GM12878 (cell line): ENCODE results near the gene SPSB2. TPM values are rescaled to one million over a fixed set of nuclear protein-coding genes. Genes with fewer than 3 reads are reported as not detected.

Experiments used
- ATAC-seq: fragments of 200-7000 bp; cut with Tn5 transposase; 3 replicates; pipeline ENCODE4 v1.9.1; 2020; ENCODE audit warnings: mild to moderate bottlenecking, moderate library complexity
- BruUV-seq: library from RNA; stranded (reverse); fragments of 400-500 nt; replicated peaks from 2 replicates; lab custom pipeline; 2021; lab: Mats Ljungman, UMichigan
- CTCF ChIA-PET: fragments of 300-600 bp; sonication (Branson Sonifier 250); formaldehyde crosslinking; extraction: SDS; loops from one replicate; lab custom pipeline; 2021; ENCODE audit warnings: inconsistent platforms; lab: Yijun Ruan, JAX
- POLR2A ChIA-PET: fragments of 350-600 bp; formaldehyde crosslinking; extraction: SDS; loops from one replicate; lab custom pipeline; 2021; ENCODE audit warnings: inconsistent platforms; lab: Charles Lee
- RAD21 ChIA-PET: fragments of 300-600 bp; sonication (Branson Sonifier 250); formaldehyde crosslinking; loops from one replicate; lab custom pipeline; 2023; ENCODE audit warnings: antibody characterized with exemption; ENCODE audit not compliant: unreplicated experiment; lab: Charles Lee
- SMC1A ChIA-PET: fragments of 300-600 bp; sonication (Branson Sonifier 250); formaldehyde crosslinking; loops from one replicate; lab custom pipeline; 2023; ENCODE audit not compliant: unreplicated experiment, uncharacterized antibody; lab: Charles Lee
- DNase-seq: peaks from one replicate; pipeline ENCODE4 v3.0.0-alpha.2; 2011; ENCODE audit warnings: low read depth, low spot score
- FAIRE-seq: peaks from 3 replicates; lab custom pipeline; 2011; peaks lifted over from hg19 to GRCh38; lab: Jason Lieb, UNC
- H2AFZ ChIP-seq: 2 replicates; pipeline ENCODE4 v1.6.0; 2011; ENCODE audit warnings: low read depth, low read length, control low read depth; ENCODE audit not compliant: control insufficient read depth
- H3K27ac ChIP-seq: 2 replicates; pipeline ENCODE4 v1.5.1; 2011; ENCODE audit warnings: control low read depth; ENCODE audit not compliant: control insufficient read depth, insufficient read depth
- H3K27me3 ChIP-seq, 2 experiments: replicated peaks in 1 of 2; 2 replicates each; pipeline versions ENCODE4 v1.6.0 to v1.6.1; 2011; ENCODE audit warnings: low read length in 1 of 2; ENCODE audit not compliant: control insufficient read depth in 2 of 2, insufficient read depth in 2 of 2
- H3K36me3 ChIP-seq, 2 experiments: 2 replicates each; pipeline ENCODE4 v1.5.1; 2011; ENCODE audit warnings: low read length in 1 of 2; ENCODE audit not compliant: control insufficient read depth in 2 of 2, insufficient read depth in 2 of 2
- H3K4me1 ChIP-seq: 2 replicates; pipeline ENCODE4 v1.6.1; 2011; ENCODE audit warnings: mild to moderate bottlenecking, low read length, moderate library complexity, mixed read lengths; ENCODE audit not compliant: control insufficient read depth, insufficient read depth
- H3K4me2 ChIP-seq: 2 replicates; pipeline ENCODE4 v1.6.0; 2011; ENCODE audit warnings: control low read depth; ENCODE audit not compliant: control insufficient read depth, insufficient read depth
- H3K4me3 ChIP-seq: fragments of 200-600 bp; sonication (generic); 2 replicates; pipeline ENCODE4 v1.5.1; 2016
- H3K79me2 ChIP-seq: 2 replicates; pipeline ENCODE4 v1.6.0; 2011; ENCODE audit warnings: low read length; ENCODE audit not compliant: control insufficient read depth, insufficient read depth
- H3K9ac ChIP-seq: 2 replicates; pipeline ENCODE4 v1.8.0; 2011; ENCODE audit warnings: low read length, control low read depth, mixed read lengths; ENCODE audit not compliant: control insufficient read depth, insufficient read depth
- H3K9me3 ChIP-seq: replicated peaks from 3 replicates; pipeline ENCODE4 v1.5.1; 2011; ENCODE audit warnings: mild to moderate bottlenecking, low read length; ENCODE audit not compliant: control insufficient read depth, insufficient read depth
- H4K20me1 ChIP-seq: 2 replicates; pipeline ENCODE4 v1.6.0; 2011; ENCODE audit not compliant: control insufficient read depth, insufficient read depth
- EED ChIP-seq: sonication (generic); IDR thresholded peaks from 2 replicates; pipeline ENCODE4 v1.6.1; 2016; ENCODE audit warnings: antibody characterized with exemption, low read depth
- GABPA ChIP-seq: IDR thresholded peaks from 2 replicates; pipeline ENCODE4 v1.6.1; 2014; ENCODE audit warnings: antibody characterized with exemption, low read depth, mild to moderate bottlenecking, inconsistent platforms
- HSF1 ChIP-seq: fragments of 150-350 bp; IDR thresholded peaks from 2 replicates; pipeline ENCODE4 v1.6.1; 2014; ENCODE audit warnings: mild to moderate bottlenecking, low read depth, low read length
- MXI1 ChIP-seq: fragments of 150-350 bp; IDR thresholded peaks from 2 replicates; pipeline ENCODE4 v1.6.1; 2011; ENCODE audit warnings: low read depth, mild to moderate bottlenecking, inconsistent platforms, low read length, improper control_type of control experiment
- NFIC ChIP-seq: IDR thresholded peaks from 2 replicates; pipeline ENCODE4 v1.6.1; 2012; ENCODE audit warnings: low read depth, mild to moderate bottlenecking, inconsistent platforms, low read length, moderate library complexity
- POLR2A ChIP-seq: IDR thresholded peaks from 2 replicates; pipeline ENCODE4 v1.6.1; 2011; ENCODE audit warnings: low read depth, mild to moderate bottlenecking, low read length
- POU2F2 ChIP-seq: IDR thresholded peaks from 3 replicates; pipeline ENCODE4 v1.6.1; 2011; ENCODE audit warnings: low read depth, mild to moderate bottlenecking, low read length, borderline replicate concordance
- SMC3 ChIP-seq: IDR thresholded peaks from 2 replicates; pipeline ENCODE4 v1.6.1; 2011; ENCODE audit warnings: low read length, improper control_type of control experiment, borderline replicate concordance
- SP1 ChIP-seq: IDR thresholded peaks from one replicate; pipeline ENCODE4 v1.6.1; 2011; ENCODE audit warnings: low read depth, low read length
- SREBF1 ChIP-seq: IDR thresholded peaks from 2 replicates; pipeline ENCODE4 v1.6.1; 2012; ENCODE audit warnings: mild to moderate bottlenecking, low read length
- SUZ12 ChIP-seq: fragments of 200-600 bp; sonication (generic); IDR thresholded peaks from one replicate; pipeline ENCODE4 v1.6.1; 2018; ENCODE audit warnings: antibody characterized with exemption, mild to moderate bottlenecking; ENCODE audit not compliant: unreplicated experiment
- USF1 ChIP-seq: IDR thresholded peaks from 2 replicates; pipeline ENCODE4 v1.6.1; 2011; ENCODE audit warnings: borderline replicate concordance, low read depth, mild to moderate bottlenecking, moderate library complexity, mixed read lengths, low read length; ENCODE audit not compliant: insufficient read depth; ENCODE audit errors: extremely low read length
- ZBTB33 ChIP-seq: fragments of 450-650 bp; IDR thresholded peaks from 2 replicates; pipeline ENCODE4 v1.6.1; 2017; ENCODE audit warnings: mild to moderate bottlenecking
- ZNF207 ChIP-seq: fragments of 450-650 bp; IDR thresholded peaks from 2 replicates; pipeline ENCODE4 v1.6.1; 2014; ENCODE audit warnings: antibody characterized with exemption, mild to moderate bottlenecking, borderline replicate concordance
- ZNF217 ChIP-seq: fragments of 450-650 bp; IDR thresholded peaks from 2 replicates; pipeline ENCODE4 v1.6.1; 2017; ENCODE audit warnings: antibody characterized with exemption, mild to moderate bottlenecking
- WGBS: methylation state at CpG from one replicate; pipeline ENCODE4 v1.1.6; 2016; ENCODE audit warnings: low lambda C conversion rate; ENCODE audit not compliant: insufficient replicate concordance, insufficient coverage; ENCODE audit errors: missing lambda C conversion rate; 5-methylcytosine and 5-hydroxymethylcytosine counted together
- in situ Hi-C: fragments of 300-500 bp; cut with MboI; formaldehyde crosslinking; loops from 9 replicates; pipeline ENCODE4 v1.14.3; 2018; ENCODE audit warnings: mixed read lengths
- intact Hi-C: fragments of 100-400 bp; cut with micrococcal nuclease; formaldehyde crosslinking; loops from one replicate; pipeline ENCODE4 v1.14.2; 2022; ENCODE audit not compliant: unreplicated experiment
- polyA plus RNA-seq, 11 experiments: library from polyadenylated mRNA; depleted of rRNA in 4 of 11; unstranded in 6 of 11; stranded (reverse) in 5 of 11; fragments of >200 nt; fragmentation: Nextera tagmentation in 4 of 11; fragmentation: Illumina TruSeq in 1 of 11; extraction: Ambion mirVana in 4 of 11; extraction: Trizol in 1 of 11; gene quantifications; 1 replicate in 1 of 11; 2 replicates in 10 of 11; pipeline versions ENCODE4 v1.2.1 to v1.2.3, GENCODE V29; 2011 to 2016; ENCODE audit warnings: inconsistent platforms in 2 of 11, missing spikeins in 2 of 11, low read depth in 1 of 11
- total RNA-seq, 4 experiments: library from RNA; depleted of rRNA in 3 of 4; stranded (reverse); fragments of >200 nt in 3 of 4; fragmentation: Illumina TruSeq in 1 of 4; extraction: Trizol in 1 of 4; gene quantifications; 2 replicates each; pipeline versions ENCODE4 v1.2.1 to v1.2.3, GENCODE V29; 2013 to 2021
- TF ChIP-seq, protein P1 (sequence below): IDR thresholded peaks from 2 replicates; pipeline ENCODE4 v1.6.1; 2011; ENCODE audit warnings: low read depth, mild to moderate bottlenecking, low read length, moderate library complexity, borderline replicate concordance; ENCODE audit errors: extremely low read depth
- TF ChIP-seq, protein P2 (sequence below): IDR thresholded peaks from 2 replicates; pipeline ENCODE4 v1.6.1; 2011; ENCODE audit warnings: low read depth, low read length, improper control_type of control experiment, borderline replicate concordance

SPSB2 gene
- total and polyA plus RNA-seq, 10 of the 15 experiments (the other 5 are each of a cell fraction or from before 2014, with no cell fraction given): 0.08 to 5.6 (median 2.7) TPM

DNA sequence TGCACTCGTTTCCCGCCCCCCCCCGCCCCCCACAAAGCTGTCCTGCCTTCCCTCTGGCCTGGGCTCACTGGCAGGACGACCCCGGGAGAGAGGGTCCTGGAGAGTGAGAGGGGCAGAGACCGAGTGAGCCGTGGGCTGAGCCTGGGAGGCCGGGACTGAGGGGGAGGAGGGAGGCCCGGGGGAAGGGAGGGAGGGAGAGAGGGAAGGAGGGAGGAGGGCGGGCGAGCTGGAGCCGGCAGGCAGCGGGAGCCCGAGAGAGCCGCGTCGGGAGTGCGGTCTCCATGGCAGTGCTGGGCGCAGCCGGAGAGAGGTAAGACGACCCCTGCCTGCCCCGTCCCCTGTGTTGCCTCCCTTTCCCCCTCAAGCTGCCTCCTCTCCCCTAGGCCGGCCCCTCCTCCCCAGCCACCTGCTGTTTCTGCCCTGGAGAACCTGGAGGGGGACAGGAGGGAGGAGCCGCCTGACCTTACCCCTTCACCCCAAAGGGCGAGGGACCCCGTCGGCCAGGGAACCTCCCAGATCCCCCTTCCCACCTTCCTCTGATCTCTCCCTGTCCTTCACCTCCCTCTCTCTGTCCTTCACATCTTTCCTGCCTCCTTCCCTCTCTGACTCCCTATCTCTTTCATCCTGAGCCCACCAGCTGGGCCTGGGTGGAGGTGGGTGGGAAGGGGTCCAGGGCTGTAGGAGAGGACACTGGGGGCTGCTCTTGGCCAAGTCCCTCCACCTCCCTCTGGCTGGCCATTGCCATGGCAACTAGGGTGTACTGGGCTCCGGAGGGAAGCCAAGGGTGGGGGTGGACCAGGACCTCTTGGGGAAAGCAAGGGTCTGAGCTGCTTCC is 51.3 kb downstream of the SPSB2 start, which contains the start of gene GPR162:
Gene GPR162, plus strand, starts transcription at position 231 of the 835 bp plus-strand sequence. CDS start 2,078 bp downstream, outside the sequence.
- no peak for FAIRE-seq

More for the DNA sequence above, 51.3 kb downstream of the SPSB2 start, which contains the start of gene GPR162:
- in situ Hi-C loops (no loop called here), intact Hi-C loops (no loop called here)
- no peaks in the 10 kb centered on the region for H3K36me3 ChIP-seq
- no peaks in the 10 kb centered on the region; the same call in 1 of the 2 replicates for H3K4me1 ChIP-seq
- no peak within 1 kb of the TSS for H3K4me2 ChIP-seq
- H3K4me3 ChIP-seq: no peak within 1 kb of the TSS
- H3K27me3 ChIP-seq: peaks cover 9 to 23% of the 10 kb centered on the region in 2 experiments
- BruUV-seq: no TSS peak
- no peak within 1 kb of the TSS for H3K27ac ChIP-seq
- TF ChIP-seq, protein P1, sequence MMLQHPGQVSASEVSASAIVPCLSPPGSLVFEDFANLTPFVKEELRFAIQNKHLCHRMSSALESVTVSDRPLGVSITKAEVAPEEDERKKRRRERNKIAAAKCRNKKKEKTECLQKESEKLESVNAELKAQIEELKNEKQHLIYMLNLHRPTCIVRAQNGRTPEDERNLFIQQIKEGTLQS: no peak
- TF ChIP-seq, protein P2, sequence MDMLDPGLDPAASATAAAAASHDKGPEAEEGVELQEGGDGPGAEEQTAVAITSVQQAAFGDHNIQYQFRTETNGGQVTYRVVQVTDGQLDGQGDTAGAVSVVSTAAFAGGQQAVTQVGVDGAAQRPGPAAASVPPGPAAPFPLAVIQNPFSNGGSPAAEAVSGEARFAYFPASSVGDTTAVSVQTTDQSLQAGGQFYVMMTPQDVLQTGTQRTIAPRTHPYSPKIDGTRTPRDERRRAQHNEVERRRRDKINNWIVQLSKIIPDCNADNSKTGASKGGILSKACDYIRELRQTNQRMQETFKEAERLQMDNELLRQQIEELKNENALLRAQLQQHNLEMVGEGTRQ: no peak
- TF ChIP-seq MXI1 (no peak), POLR2A (no peak), POU2F2 (no peak), HSF1 (no peak), SMC3 (no peak), ZNF217 (no peak), ZNF207 (no peak), GABPA (no peak), ZBTB33 (no peak), SUZ12 (no peak), EED (no peak), SREBF1 (no peak), SP1 (no peak), NFIC (no peak), USF1 (no peak)
- ATAC-seq (no peak), DNase-seq (no peak)
- ChIA-PET RAD21 (interaction anchor here (1.0 to 1.4 kb wide), 3 partner anchors 8 to 69 kb away, joined by 3 to 6 read pairs (median 5); partner anchors contain the start of gene MLF2), SMC1A (interaction anchor here (0.5 to 2.0 kb wide), 4 partner anchors 10 to 44 kb away, joined by 4 to 6 read pairs (median 4); no protein-coding TSS in a partner anchor), POLR2A (no interaction called here), CTCF (interaction anchor here (0.7 to 3.5 kb wide), 7 partner anchors 15 to 258 kb away, joined by 3 to 12 read pairs (median 4); partner anchors contain the start of gene MLF2)
- H4K20me1 ChIP-seq: no peaks in the 10 kb centered on the region
- WGBS: 8% methylated on average over 11 of the region's 28 CpGs
- H2AFZ ChIP-seq: no peak within 1 kb of the TSS
- no peaks in the 10 kb centered on the region for H3K9me3 ChIP-seq
- no peak within 1 kb of the TSS for H3K9ac ChIP-seq
- no peaks in the 10 kb centered on the region for H3K79me2 ChIP-seq
